ENCODE data around the gene AATK. TPM values are rescaled to one million over a fixed set of nuclear protein-coding genes. Genes with fewer than 3 reads are reported as not detected.
A peak's percentile ranks its signal among the peaks of the same experiment; 100 is the strongest.

Gene AATK
- total and polyA plus RNA-seq, 12 donors: 0.73 to 23.3 (median 9.9) TPM

- TF ChIP-seq POLR2A (IDR thresholded peaks at IDR 0.05): no peak
- TF ChIP-seq CTCF (IDR thresholded peaks at IDR 0.05): no peak
- H3K27ac ChIP-seq: peak overlapping the region in 1 of 5 donors; percentile 78
- H3K9me3 ChIP-seq (replicated peaks in 1 of 3): no peaks in the 10 kb centered on the region
- H3K27me3 ChIP-seq: no peaks in the 10 kb centered on the region
- peak in 1 of 7 donors; percentile 81 for DNase-seq
- WGBS, 4 donors: 78 to 87% (median 83%) methylated on average over 6 to 26 of the region's 26 CpGs
- H3K4me3 ChIP-seq: no peak overlapping the region
- peaks cover 0 to 17% of the 10 kb centered on the region in 2 donors for H3K4me1 ChIP-seq (replicated peaks in 1 of 2)
- peaks cover 0 to 18% of the 10 kb centered on the region in 2 donors for H3K36me3 ChIP-seq (replicated peaks in 1 of 2)
- intact Hi-C loops (cut with DNase I): loop anchor here in 1 of 2 donors (10.0 kb wide), 1 partner anchor 210 kb away; no protein-coding TSS in a partner anchor
Measured at GRCh38 chr17:81084680-81085419, 81.2 kb downstream of the AATK start.

- Histone ChIP-seq H3K4me1 (replicated peaks in 1 of 2) (peaks cover 0 to 17% of the 10 kb centered on the region in 2 donors), H3K4me3 (no peak overlapping the region), H3K36me3 (replicated peaks in 1 of 2) (peaks cover 0 to 14% of the 10 kb centered on the region in 2 donors), H3K9me3 (replicated peaks in 1 of 3) (no peaks in the 10 kb centered on the region), H3K27ac (peak overlapping the region in 3 of 5 donors; percentile 7 to 78 (median 72)), H3K27me3 (no peaks in the 10 kb centered on the region)
- WGBS, 4 donors: 51 to 73% (median 70%) methylated on average over 5 to 27 of the region's 27 CpGs
- DNase-seq: peak in 3 of 7 donors; percentile 46 to 82 (median 56)
- intact Hi-C loops (cut with DNase I): loop anchor here in 1 of 2 donors (10.0 kb wide), 1 partner anchor 208 kb away; no protein-coding TSS in a partner anchor
- TF ChIP-seq POLR2A (IDR thresholded peaks at IDR 0.05): no peak
- no peak for TF ChIP-seq CTCF (IDR thresholded peaks at IDR 0.05)
Measured at GRCh38 chr17:81083125-81083765, 82.8 kb downstream of the AATK start.

- no peaks in the 10 kb centered on the region for H3K27me3 ChIP-seq
- no peaks in the 10 kb centered on the region for H3K9me3 ChIP-seq (replicated peaks in 1 of 3)
- intact Hi-C loops (cut with DNase I): loop anchor here in 1 of 2 donors (10.0 kb wide), 1 partner anchor 208 kb away; no protein-coding TSS in a partner anchor
- peak overlapping the region in 3 of 5 donors; percentile 7 to 78 (median 72) for H3K27ac ChIP-seq
- peak in 1 of 7 donors; percentile 79 for DNase-seq
- H3K36me3 ChIP-seq (replicated peaks in 1 of 2): peaks cover 0 to 6% of the 10 kb centered on the region in 2 donors
- no peak for TF ChIP-seq CTCF (IDR thresholded peaks at IDR 0.05)
- no peak for TF ChIP-seq POLR2A (IDR thresholded peaks at IDR 0.05)
- 85 to 91% (median 88%) methylated on average over 21 to 33 of the region's 33 CpGs for WGBS, 4 donors
- H3K4me1 ChIP-seq (replicated peaks in 1 of 2): peaks cover 0 to 17% of the 10 kb centered on the region in 2 donors
- H3K4me3 ChIP-seq: no peak overlapping the region
Measured at GRCh38 chr17:81082177-81083073, 83.6 kb downstream of the AATK start.

Data from adrenal gland (tissue), 12 donors.